GM19023 (cell line): ENCODE measurements around the gene NPIPB5.
"Not testable (repeated sequence)": the region's sequence is repeated elsewhere in the genome, so short reads cannot be mapped to it uniquely, and the experiment has no call there.

Experiments used
- ATAC-seq: cut with Tn5 transposase; IDR thresholded peaks from one replicate; pipeline ENCODE4 v1.9.1; 2021; ENCODE audit warnings: mild to moderate bottlenecking, moderate library complexity; ENCODE audit not compliant: unreplicated experiment

The NPIPB5 gene

DNA sequence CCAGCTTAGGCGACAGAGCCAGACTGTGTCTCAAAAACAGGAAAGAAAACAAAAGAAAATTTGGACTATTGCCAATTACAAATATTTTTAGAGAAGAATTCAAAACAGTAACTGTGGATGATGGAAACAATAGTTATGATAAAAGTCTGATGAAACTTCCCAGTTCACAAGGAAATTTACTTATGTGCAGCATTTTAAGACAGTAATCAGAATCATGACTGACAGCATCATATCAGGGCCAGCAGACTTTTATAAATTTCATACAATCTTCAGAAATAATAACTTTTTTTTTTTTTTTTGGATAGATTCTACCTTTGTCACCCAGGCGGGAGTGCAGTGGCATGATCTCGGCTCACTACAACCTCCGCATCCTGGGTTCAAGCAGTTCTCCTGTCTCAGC is at the start of gene NPIPB5:
Gene NPIPB5, plus strand, starts transcription at position 301 of the 400 bp plus-strand sequence. CDS start 2,911 bp downstream, outside the sequence.
- ATAC-seq: not testable (repeated sequence)

DNA sequence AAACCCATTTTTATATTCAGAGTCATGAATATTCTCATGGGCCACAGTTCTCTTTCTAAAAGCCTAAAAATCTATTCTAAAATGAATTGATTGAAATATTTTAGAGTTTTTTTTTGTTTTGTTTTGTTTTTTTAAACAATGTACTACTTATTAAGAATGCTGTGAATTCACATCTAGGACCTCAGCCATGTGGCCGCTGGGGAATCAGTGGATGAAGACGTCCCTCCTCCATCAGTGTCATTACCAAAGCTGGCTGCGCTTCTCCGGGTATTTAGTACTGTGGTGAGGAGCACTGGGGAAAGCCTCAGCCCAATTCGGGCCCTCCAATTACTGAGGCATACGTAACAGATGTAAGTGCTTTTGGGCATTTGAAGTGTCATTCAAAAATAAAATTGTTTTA is 41.8 kb upstream of the NPIPB5 start:
- not testable (repeated sequence) for ATAC-seq

DNA sequence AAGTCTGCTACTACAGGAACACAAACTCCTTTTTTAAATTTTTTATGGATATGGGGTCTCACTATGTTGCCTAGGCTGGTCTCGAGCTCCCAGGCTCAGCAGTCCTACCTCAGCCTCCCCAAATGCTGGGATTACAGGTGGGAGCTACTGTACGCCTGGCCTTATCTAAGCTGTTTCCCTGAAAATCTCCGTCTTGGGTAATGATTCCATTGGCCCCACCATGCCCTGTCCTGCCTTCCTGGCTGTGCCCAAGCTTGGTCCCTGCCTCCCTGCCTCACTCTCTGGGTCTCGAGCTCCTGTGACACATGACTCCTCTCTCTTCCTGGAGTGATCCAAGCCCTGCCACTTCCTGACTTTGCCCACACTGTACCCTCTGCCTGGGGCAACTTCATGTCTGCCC is 27.3 kb downstream of the NPIPB5 start:
- not testable (repeated sequence) for ATAC-seq

DNA sequence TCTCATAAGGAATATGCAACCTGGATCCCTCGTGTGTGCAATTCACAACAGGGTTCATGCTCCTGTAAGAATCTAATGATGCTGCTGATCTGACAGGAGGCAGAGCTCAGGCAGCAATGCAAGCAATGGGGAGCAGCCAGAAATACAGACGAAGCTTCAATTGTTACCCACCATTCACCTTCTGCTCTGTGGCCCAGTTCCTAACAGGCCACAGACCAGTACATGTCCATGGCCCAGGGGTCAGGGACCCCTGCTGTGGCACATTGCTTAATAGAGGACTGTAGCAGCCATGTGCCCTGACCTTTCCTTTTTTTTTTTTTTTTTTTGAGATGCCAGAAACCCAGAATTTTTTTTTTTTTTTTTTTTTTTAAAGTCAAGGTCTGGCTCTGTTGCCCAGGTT is 34.1 kb downstream of the NPIPB5 start:
- not testable (repeated sequence) for ATAC-seq

DNA sequence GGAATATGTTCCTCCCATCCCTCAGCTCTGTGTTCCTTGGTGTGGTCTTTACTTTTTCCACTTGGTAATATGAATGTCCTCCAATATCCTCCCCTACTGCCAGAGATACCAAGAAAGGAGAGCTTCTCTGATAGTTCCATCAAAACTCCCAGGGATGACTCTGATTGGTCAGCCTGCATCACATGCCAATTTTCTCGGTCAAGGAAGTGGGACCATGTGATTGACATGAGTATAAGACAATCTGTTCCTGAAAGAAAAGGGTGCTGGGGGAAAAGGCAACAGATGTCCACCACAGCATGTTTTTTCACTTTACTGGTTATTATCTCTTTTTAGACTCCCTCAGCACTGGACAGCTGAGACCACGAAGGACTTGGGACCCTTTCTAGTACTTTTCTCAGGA is 35.9 kb downstream of the NPIPB5 start:
- ATAC-seq: not testable (repeated sequence)

DNA sequence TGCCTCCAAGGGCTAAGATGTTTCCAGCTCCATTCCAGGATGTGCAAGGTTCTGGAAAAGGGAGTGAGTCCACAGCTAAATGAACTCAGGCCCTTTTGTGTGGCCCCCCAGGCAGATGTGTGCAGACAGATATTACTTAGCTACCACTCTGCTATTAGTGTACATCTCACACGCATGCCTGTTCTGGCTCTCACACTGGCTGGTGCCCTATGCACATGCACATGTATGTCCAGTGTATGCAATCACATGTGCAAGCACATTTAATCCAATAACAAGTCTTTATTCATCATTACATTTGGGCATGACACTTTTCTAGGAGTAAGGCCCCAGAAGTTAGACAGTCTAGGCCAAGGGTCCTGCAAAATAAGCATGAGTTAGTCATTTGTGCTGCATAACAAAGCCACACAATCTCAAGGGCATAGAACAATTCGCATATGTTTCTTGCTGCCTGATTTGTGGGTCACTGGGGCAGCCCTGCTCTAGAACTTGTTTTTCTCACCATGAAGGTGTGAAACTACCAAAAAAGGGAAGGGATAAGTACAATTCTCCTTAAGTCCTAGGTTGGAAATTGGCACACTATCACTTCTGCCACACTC is 36.6 kb downstream of the NPIPB5 start:
- not testable (repeated sequence) for ATAC-seq

DNA sequence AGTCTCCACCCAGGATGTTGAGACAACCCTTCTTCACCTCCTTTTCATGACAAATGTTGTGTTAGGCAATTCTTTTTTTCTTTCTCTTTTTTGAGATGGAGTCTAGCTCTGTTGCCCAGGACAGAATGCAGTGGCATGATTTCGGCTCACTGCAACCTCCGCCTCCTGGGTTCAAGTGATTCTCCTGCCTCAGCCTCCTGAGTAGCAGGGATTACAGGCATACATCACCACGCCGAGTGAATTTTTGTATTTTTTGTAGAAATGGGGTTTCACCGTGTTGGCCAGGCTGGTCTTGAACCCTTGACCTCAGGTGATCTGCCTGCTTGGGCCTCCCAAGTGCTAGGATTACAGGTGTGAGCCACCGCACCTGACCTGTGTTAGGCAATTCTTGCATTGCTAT is 39.2 kb downstream of the NPIPB5 start:
- not testable (repeated sequence) for ATAC-seq

DNA sequence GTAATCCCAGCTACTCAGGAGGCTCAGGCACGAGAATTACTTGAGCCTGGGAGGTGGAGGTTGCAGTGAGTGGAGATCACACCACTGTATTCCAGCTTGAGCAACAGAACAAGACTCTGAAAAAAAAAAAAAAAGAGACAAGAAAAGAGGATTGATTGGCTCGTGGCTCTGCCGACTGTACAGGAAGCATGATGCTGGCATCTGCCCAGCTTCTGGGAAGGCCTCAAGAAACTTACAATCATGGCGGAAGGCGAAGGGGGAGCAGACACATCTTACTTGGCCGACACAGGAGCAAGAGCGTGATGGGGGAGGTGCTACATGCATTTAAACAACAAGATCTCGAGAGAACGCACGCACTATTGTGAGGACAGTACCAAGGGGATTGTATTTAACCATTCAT is 40.5 kb downstream of the NPIPB5 start:
- not testable (repeated sequence) for ATAC-seq

DNA sequence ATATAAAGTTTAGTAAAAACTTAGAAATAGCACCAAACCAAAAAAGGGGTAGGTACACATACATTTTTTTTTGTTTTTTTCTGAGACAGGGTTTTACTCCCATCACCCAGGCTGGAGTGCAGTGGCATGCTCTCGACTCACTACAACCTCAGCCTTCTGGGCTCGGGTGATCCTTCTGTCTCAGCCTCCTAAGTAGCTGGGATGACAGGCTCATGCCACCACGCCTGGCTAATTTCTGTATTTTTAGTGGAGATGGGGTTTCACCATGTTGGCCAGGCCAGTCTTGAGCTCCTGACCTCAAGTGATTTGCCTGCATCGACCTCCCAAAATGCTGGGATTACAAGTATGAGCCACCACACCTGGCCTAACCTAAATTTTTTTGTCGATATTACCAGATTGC is 41.0 kb downstream of the NPIPB5 start:
- ATAC-seq: not testable (repeated sequence)

DNA sequence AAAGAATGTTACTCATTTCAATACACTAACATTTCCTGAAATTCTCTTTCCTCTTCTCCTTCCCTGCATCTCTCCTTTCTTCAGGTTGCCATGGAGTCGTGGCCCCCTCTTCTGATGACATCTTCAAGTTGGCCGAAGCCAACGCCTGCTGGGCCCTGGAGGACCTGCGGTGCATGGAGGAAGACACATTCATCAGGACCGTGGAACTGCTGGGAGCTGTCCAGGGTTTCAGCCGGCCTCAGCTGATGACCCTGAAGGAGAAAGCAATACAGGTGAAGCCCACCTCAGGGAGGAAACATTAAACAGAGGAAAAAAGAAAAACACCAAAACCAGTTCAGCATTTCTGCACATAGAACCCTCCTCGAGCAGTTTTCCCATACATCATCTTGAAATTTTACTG is 46.1 kb downstream of the NPIPB5 start:
- not testable (repeated sequence) for ATAC-seq
